GM13976 (cell line): ENCODE measurements around the gene RNASE1.

Source experiments
- DNase-seq: peaks from one replicate; pipeline ENCODE4 v3.0.0; 2012; ENCODE audit warnings: low spot score
- in situ Hi-C: fragments of 300-500 bp; cut with MboI; formaldehyde crosslinking; loops from one replicate; pipeline ENCODE4 v1.12.0; 2022; ENCODE audit warnings: low sequenced_read_pairs, mixed read lengths, inconsistent platforms; ENCODE audit not compliant: unreplicated experiment
- TF ChIP-seq, protein P1 (sequence below): IDR thresholded peaks from 2 replicates; pipeline ENCODE4 v1.5.1; 2012; ENCODE audit warnings: borderline replicate concordance, mild to moderate bottlenecking; ENCODE audit not compliant: insufficient read depth; ENCODE audit errors: extremely low read depth, missing control alignments, control extremely low read depth

RNASE1 gene

GRCh38 chr14:20802341-20803084, at the start of gene RNASE1:
RNASE1 (minus strand) TSS chr14:20802844; CDS start chr14:20802068, 776 bp downstream.
- no peak for DNase-seq
- in situ Hi-C loops, result no loop called here
- TF ChIP-seq, protein P1, sequence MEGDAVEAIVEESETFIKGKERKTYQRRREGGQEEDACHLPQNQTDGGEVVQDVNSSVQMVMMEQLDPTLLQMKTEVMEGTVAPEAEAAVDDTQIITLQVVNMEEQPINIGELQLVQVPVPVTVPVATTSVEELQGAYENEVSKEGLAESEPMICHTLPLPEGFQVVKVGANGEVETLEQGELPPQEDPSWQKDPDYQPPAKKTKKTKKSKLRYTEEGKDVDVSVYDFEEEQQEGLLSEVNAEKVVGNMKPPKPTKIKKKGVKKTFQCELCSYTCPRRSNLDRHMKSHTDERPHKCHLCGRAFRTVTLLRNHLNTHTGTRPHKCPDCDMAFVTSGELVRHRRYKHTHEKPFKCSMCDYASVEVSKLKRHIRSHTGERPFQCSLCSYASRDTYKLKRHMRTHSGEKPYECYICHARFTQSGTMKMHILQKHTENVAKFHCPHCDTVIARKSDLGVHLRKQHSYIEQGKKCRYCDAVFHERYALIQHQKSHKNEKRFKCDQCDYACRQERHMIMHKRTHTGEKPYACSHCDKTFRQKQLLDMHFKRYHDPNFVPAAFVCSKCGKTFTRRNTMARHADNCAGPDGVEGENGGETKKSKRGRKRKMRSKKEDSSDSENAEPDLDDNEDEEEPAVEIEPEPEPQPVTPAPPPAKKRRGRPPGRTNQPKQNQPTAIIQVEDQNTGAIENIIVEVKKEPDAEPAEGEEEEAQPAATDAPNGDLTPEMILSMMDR, result no peak

DNA sequence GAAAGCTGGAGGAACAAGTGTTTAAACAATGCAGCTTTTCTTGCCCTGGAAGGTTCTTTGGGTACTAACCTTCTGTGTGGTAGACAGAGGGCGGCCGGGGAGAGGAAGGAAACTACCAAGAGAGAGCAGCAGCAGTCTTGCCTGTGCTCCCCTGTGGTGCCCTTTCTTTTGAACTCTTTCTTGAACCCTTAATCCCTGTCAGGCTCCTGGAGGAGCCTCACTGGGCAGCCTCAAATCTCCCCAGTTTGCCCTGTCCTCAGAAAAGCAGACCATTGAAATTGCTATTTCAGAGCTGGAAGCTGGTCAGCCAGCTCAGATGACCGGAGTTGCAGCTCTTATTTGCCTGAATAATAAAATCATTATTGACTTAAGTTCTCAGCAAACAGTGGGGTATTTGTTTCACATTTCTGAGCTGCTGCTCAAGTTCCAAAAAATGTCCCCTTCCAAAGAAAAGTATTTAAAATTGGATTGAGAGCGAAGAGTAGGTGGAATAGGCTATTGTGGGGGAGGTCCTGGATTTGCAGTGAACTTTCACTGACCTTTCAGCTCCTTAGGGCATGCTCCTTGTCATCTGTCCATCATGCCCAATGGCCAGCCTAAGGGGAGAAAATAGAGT, 46.4 kb upstream of the RNASE1 start:
- TF ChIP-seq, protein P1, result no peak
- in situ Hi-C loops, result no loop called here
- DNase-seq, result no peak

DNA sequence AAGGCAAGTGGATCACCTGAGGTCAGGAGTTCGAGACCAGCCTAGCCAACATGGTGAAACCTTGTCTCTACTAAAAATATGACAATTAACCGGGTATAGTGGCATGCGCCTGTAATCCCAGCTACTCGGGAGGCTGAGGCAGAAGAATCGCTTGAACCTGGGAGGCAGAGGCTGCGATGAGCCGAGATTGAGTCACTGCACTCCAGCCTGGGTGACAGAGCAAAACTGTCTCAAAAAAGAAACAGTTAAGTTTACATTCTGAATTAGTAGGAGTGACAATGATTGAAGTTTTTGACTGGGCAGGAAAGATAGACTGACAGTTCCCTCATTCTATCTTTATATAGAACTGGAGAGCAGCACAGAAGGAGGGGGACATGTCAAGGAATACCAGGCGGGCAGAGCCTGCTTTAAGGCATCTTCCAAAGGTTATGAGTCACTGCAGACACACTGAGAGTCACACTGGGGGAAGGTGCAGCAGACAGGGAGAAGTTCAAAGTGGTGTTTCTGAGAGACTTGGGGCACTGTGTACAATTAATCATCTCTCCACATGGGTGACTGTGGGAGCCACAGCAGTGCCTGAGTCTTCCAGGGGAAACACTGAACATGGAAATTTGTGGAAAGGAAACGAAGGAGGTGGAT, 45.8 kb upstream of the RNASE1 start:
- DNase-seq, result no peak
- in situ Hi-C loops, result no loop called here
- TF ChIP-seq, protein P1, result no peak

DNA sequence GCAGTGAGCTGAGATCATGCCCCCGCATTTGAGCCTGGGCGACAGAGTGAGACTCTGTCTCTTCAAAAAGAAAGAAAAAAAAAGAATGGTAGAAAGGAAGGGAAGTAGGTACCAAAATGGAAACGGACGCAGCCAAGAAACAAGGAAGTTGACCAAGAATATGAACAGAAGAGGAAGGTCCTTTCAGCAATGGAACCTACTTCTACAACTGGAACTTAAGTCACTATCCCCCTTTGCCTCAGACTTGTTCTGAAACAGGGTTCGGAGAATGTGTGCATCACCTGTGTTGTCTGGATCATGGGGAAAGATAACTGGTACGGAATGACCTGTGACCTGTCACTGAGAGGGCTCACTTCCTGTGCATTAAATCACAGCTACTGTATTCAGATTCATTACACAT, 43.9 kb upstream of the RNASE1 start:
- TF ChIP-seq, protein P1, result no peak
- DNase-seq, result no peak
- in situ Hi-C loops, result no loop called here

DNA sequence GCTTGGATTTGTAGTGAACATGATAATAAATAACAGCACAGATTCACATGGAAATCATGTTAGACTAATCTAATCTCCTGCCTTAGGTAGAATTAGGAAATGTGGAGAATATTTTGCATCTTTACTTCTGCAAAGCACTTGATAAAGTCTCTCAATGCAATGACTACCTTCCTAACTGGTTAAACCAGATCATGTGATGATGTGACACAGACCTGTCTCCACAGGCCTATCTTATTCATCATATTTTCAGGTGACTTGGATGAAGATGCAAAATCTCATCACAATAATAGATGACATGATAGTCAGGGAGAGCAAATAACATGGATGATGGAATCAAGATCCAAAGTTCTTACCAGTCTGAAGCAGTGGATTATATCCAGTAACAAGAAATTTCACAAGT, 38.5 kb upstream of the RNASE1 start:
- DNase-seq, result no peak
- in situ Hi-C loops, result no loop called here
- TF ChIP-seq, protein P1, result no peak

DNA sequence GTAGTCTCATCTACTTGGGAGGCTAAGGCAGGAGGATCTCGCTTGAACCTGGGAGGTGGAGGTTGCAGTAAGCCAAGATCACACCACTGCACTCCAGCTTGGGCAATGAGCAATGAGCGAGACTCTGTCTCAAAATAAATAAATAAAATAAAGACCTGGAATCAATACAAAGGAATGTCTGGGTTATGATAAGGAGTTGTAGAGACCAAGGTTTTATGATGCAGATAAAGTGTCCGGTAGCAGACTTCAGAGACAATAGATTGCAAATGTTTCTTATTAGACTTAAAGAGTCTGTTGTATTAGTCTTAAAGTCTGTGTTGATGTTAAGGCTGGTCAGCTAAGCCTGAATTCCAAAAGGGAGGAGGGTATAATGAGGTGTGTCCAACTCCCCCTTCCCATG, 35.2 kb upstream of the RNASE1 start:
- no peak for DNase-seq
- TF ChIP-seq, protein P1, result no peak
- in situ Hi-C loops, result no loop called here
